Measurements from ENCODE around the gene RIN3. TPM values are rescaled to one million over a fixed set of nuclear protein-coding genes. Genes with fewer than 3 reads are reported as not detected.

The RIN3 gene
- total and polyA plus RNA-seq, 2 experiments from 2014 or later = 1.8 to 7.0 TPM

- no peaks in the 10 kb centered on the region for H3K27me3 ChIP-seq (replicated peaks; ENCODE audit: insufficient read depth)
- WGBS, 2 experiments (ENCODE audit: low coverage in 1 of 2, low lambda C conversion rate in 2 of 2, missing lambda C conversion rate in 2 of 2) = 92 to 94% methylated on average over 12 to 13 of the region's 13 CpGs
- H3K9ac ChIP-seq = no peak overlapping the region
- H2AFZ ChIP-seq = no peak overlapping the region
- H3K4me1 ChIP-seq (ENCODE audit: insufficient read depth) = no peaks in the 10 kb centered on the region
- no peaks in the 10 kb centered on the region for H3K79me2 ChIP-seq (ENCODE audit: insufficient read depth)
- no peak overlapping the region for H3K27ac ChIP-seq
- H3F3A ChIP-seq (ENCODE audit: insufficient read depth) = no peaks in the 10 kb centered on the region
- no peaks in the 10 kb centered on the region for H4K20me1 ChIP-seq (ENCODE audit: insufficient read depth)
- in situ Hi-C loops (cut with MboI) = no loop called here
- DNase-seq = no peak
- no peak overlapping the region for H3K4me2 ChIP-seq (ENCODE audit: unreplicated experiment)
- no peak overlapping the region for H3K4me3 ChIP-seq
- H3K9me2 ChIP-seq (ENCODE audit: insufficient read depth) = no peaks in the 10 kb centered on the region
- peaks cover 7% of the 10 kb centered on the region; the same call in 1 of the 2 replicates for H3K36me3 ChIP-seq (ENCODE audit: low read depth)
- TF ChIP-seq EZH2phosphoT487 (IDR thresholded peaks at IDR 0.05; ENCODE audit: insufficient read depth, low read depth) = no peak
- no peak for TF ChIP-seq EZH2 (IDR thresholded peaks at IDR 0.05; ENCODE audit: insufficient read depth, poor library complexity, severe bottlenecking)
- H3K9me3 ChIP-seq (ENCODE audit: low read depth) = no peaks in the 10 kb centered on the region
Measured at GRCh38 chr14:92657457-92658142, 144.0 kb downstream of the RIN3 start.

- TF ChIP-seq EZH2 (IDR thresholded peaks at IDR 0.05; ENCODE audit: insufficient read depth, poor library complexity, severe bottlenecking) (no peak), EZH2phosphoT487 (IDR thresholded peaks at IDR 0.05; ENCODE audit: insufficient read depth, low read depth) (no peak)
- 88 to 89% methylated on average over 13 of the region's 13 CpGs for WGBS, 2 experiments (ENCODE audit: low coverage in 1 of 2, low lambda C conversion rate in 2 of 2, missing lambda C conversion rate in 2 of 2)
- no peaks in the 10 kb centered on the region for H3K79me2 ChIP-seq (ENCODE audit: insufficient read depth)
- no peaks in the 10 kb centered on the region for H4K20me1 ChIP-seq (ENCODE audit: insufficient read depth)
- no peak for DNase-seq
- H3K27ac ChIP-seq = no peak overlapping the region
- H3K27me3 ChIP-seq (replicated peaks; ENCODE audit: insufficient read depth) = no peaks in the 10 kb centered on the region
- H3K4me3 ChIP-seq = no peak overlapping the region
- peaks cover 5% of the 10 kb centered on the region; the same call in 1 of the 2 replicates for H3K36me3 ChIP-seq (ENCODE audit: low read depth)
- in situ Hi-C loops (cut with MboI) = no loop called here
- H3F3A ChIP-seq (ENCODE audit: insufficient read depth) = no peaks in the 10 kb centered on the region
- no peak overlapping the region for H3K9ac ChIP-seq
- no peak overlapping the region for H3K4me2 ChIP-seq (ENCODE audit: unreplicated experiment)
- no peaks in the 10 kb centered on the region for H3K9me3 ChIP-seq (ENCODE audit: low read depth)
- H3K4me1 ChIP-seq (ENCODE audit: insufficient read depth) = no peaks in the 10 kb centered on the region
- no peak overlapping the region for H2AFZ ChIP-seq
- no peaks in the 10 kb centered on the region for H3K9me2 ChIP-seq (ENCODE audit: insufficient read depth)
Measured at GRCh38 chr14:92658160-92658559, 144.6 kb downstream of the RIN3 start.

- no peaks in the 10 kb centered on the region for H4K20me1 ChIP-seq (ENCODE audit: insufficient read depth)
- DNase-seq = peak; percentile 49
- no peaks in the 10 kb centered on the region for H3K9me3 ChIP-seq (ENCODE audit: low read depth)
Measured at GRCh38 chr14:92658684-92659083, 145.1 kb downstream of the RIN3 start.

GRCh38 chr14:92659765-92660561, 146.4 kb downstream of the RIN3 start:
- DNase-seq = peak; percentile 25
- H3K27ac ChIP-seq = no peak overlapping the region
- no peak overlapping the region for H2AFZ ChIP-seq
- H3K27me3 ChIP-seq (replicated peaks; ENCODE audit: insufficient read depth) = no peaks in the 10 kb centered on the region
- TF ChIP-seq EZH2 (IDR thresholded peaks at IDR 0.05; ENCODE audit: insufficient read depth, poor library complexity, severe bottlenecking) (no peak), EZH2phosphoT487 (IDR thresholded peaks at IDR 0.05; ENCODE audit: insufficient read depth, low read depth) (no peak)
- no peaks in the 10 kb centered on the region; the same call in 1 of the 2 replicates for H3K36me3 ChIP-seq (ENCODE audit: low read depth)
- no peaks in the 10 kb centered on the region for H4K20me1 ChIP-seq (ENCODE audit: insufficient read depth)
- H3K9me2 ChIP-seq (ENCODE audit: insufficient read depth) = no peaks in the 10 kb centered on the region
- in situ Hi-C loops (cut with MboI) = no loop called here
- no peak overlapping the region for H3K4me2 ChIP-seq (ENCODE audit: unreplicated experiment)
- H3K4me3 ChIP-seq = no peak overlapping the region
- no peak overlapping the region for H3K9ac ChIP-seq
- no peaks in the 10 kb centered on the region for H3F3A ChIP-seq (ENCODE audit: insufficient read depth)
- H3K9me3 ChIP-seq (ENCODE audit: low read depth) = no peaks in the 10 kb centered on the region
- WGBS, 2 experiments (ENCODE audit: low coverage in 1 of 2, low lambda C conversion rate in 2 of 2, missing lambda C conversion rate in 2 of 2) = 55 to 61% methylated on average over 11 of the region's 11 CpGs
- no peaks in the 10 kb centered on the region for H3K79me2 ChIP-seq (ENCODE audit: insufficient read depth)
- no peaks in the 10 kb centered on the region for H3K4me1 ChIP-seq (ENCODE audit: insufficient read depth)

More at GRCh38 chr14:92658684-92659083, 145.1 kb downstream of the RIN3 start:
- Histone ChIP-seq H3K9ac (no peak overlapping the region), H3K27ac (no peak overlapping the region), H3K4me2 (ENCODE audit: unreplicated experiment) (no peak overlapping the region), H3K79me2 (ENCODE audit: insufficient read depth) (no peaks in the 10 kb centered on the region), H3K36me3 (ENCODE audit: low read depth) (peaks cover under 1% of the 10 kb centered on the region; the same call in 1 of the 2 replicates), H3K9me2 (ENCODE audit: insufficient read depth) (no peaks in the 10 kb centered on the region), H3F3A (ENCODE audit: insufficient read depth) (no peaks in the 10 kb centered on the region), H3K4me3 (no peak overlapping the region), H3K27me3 (replicated peaks; ENCODE audit: insufficient read depth) (no peaks in the 10 kb centered on the region), H3K4me1 (ENCODE audit: insufficient read depth) (no peaks in the 10 kb centered on the region), H2AFZ (no peak overlapping the region)
- TF ChIP-seq EZH2 (IDR thresholded peaks at IDR 0.05; ENCODE audit: insufficient read depth, poor library complexity, severe bottlenecking) (no peak), EZH2phosphoT487 (IDR thresholded peaks at IDR 0.05; ENCODE audit: insufficient read depth, low read depth) (no peak)
- in situ Hi-C loops (cut with MboI) = no loop called here
